Measurements from ENCODE around the gene SUMF1. TPM values are rescaled to one million over a fixed set of nuclear protein-coding genes. Genes with fewer than 3 reads are reported as not detected.
A peak's percentile ranks its signal among the peaks of the same experiment; 100 is the strongest.

SUMF1 gene
- total RNA-seq, 1 donor from 2014 or later: 28.2 TPM

DNA sequence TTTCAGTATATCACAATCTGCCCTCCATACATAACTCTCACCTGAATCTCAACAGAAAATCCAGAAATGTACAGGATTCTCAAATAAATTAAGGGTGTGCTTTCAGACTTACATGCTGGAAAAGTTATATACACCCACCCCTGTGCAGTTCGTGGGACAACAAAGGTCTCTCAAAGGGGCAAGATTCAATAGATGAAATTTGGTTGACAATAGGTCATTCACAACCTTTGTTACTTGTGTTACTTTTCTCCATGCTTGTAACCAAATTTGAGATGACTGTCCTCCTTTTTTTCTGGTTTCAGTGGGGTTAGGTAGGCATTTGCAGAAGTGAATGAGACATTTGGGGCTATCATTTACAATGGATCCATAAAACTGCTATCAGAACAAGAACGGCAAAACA lies 91.2 kb downstream of the SUMF1 start:
- Histone ChIP-seq H3K9ac (ENCODE audit: low read depth in 1 of 3, low read length in 3 of 3) (no peak overlapping the region), H3K9me3 (ENCODE audit: control insufficient read depth in 3 of 3, low read length in 3 of 3) (peaks cover 0 to 2% (median 0%) of the 10 kb centered on the region in 3 donors), H3K4me3 (ENCODE audit: low read length in 3 of 3) (no peak overlapping the region)

DNA sequence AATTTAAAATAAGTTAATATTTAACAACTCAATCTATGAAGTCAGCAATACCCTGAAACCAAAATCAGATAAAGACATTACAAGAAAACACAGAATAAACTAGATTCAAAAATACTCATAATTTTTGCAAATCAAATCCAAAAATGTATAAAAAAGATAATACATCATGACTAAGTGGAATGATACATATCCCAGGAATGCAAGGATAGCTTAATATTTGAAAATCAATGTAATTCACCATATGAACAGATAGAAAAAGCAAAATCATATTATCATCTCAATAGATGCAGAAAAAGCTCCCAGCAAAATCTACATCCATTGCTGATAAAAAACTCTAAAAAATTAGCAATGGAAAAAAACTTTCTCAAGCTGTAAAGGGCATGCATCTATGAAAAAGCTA lies 93.4 kb downstream of the SUMF1 start:
- Histone ChIP-seq H3K27me3 (ENCODE audit: control insufficient read depth in 3 of 3, insufficient read depth in 3 of 3, low read length in 3 of 3) (no peaks in the 10 kb centered on the region), H3K4me3 (ENCODE audit: low read length in 3 of 3) (no peak overlapping the region), H3K9me3 (ENCODE audit: control insufficient read depth in 3 of 3, low read length in 3 of 3) (peaks cover 0 to 2% (median 0%) of the 10 kb centered on the region in 3 donors), H3K27ac (ENCODE audit: low read depth, low read length) (no peak overlapping the region), H3K36me3 (ENCODE audit: control insufficient read depth in 3 of 3, insufficient read depth in 3 of 3, low read length in 3 of 3) (peaks cover 0 to 4% (median 3%) of the 10 kb centered on the region in 3 donors), H3K4me1 (ENCODE audit: control insufficient read depth in 3 of 3, insufficient read depth in 3 of 3, low read length in 3 of 3) (no peaks in the 10 kb centered on the region), H3K9ac (ENCODE audit: low read depth in 1 of 3, low read length in 3 of 3) (no peak overlapping the region)

More for the DNA sequence above, 91.2 kb downstream of the SUMF1 start:
- Histone ChIP-seq H3K4me1 (ENCODE audit: control insufficient read depth in 3 of 3, insufficient read depth in 3 of 3, low read length in 3 of 3) (no peaks in the 10 kb centered on the region), H3K27ac (ENCODE audit: low read depth, low read length) (no peak overlapping the region), H3K27me3 (ENCODE audit: control insufficient read depth in 3 of 3, insufficient read depth in 3 of 3, low read length in 3 of 3) (no peaks in the 10 kb centered on the region), H3K36me3 (ENCODE audit: control insufficient read depth in 3 of 3, insufficient read depth in 3 of 3, low read length in 3 of 3) (peaks cover 0 to 4% (median 3%) of the 10 kb centered on the region in 3 donors)

- peaks cover 3 to 7% (median 4%) of the 10 kb centered on the region in 3 donors for H3K36me3 ChIP-seq (ENCODE audit: control insufficient read depth in 3 of 3, insufficient read depth in 3 of 3, low read length in 3 of 3)
- H3K9ac ChIP-seq (ENCODE audit: low read depth in 1 of 3, low read length in 3 of 3): no peak overlapping the region
- no peaks in the 10 kb centered on the region for H3K27me3 ChIP-seq (ENCODE audit: control insufficient read depth in 3 of 3, insufficient read depth in 3 of 3, low read length in 3 of 3)
- H3K4me1 ChIP-seq (ENCODE audit: control insufficient read depth in 3 of 3, insufficient read depth in 3 of 3, low read length in 3 of 3): no peaks in the 10 kb centered on the region
- no peak overlapping the region for H3K27ac ChIP-seq (ENCODE audit: low read depth, low read length)
- no peak overlapping the region for H3K4me3 ChIP-seq (ENCODE audit: low read length in 3 of 3)
- no peaks in the 10 kb centered on the region for H3K9me3 ChIP-seq (ENCODE audit: control insufficient read depth in 3 of 3, low read length in 3 of 3)
Measured at GRCh38 chr3:4362523-4362922, 104.5 kb downstream of the SUMF1 start.

GRCh38 chr3:4360817-4361216 lies 106.3 kb downstream of the SUMF1 start:
- H3K9ac ChIP-seq (ENCODE audit: low read depth in 1 of 3, low read length in 3 of 3): no peak overlapping the region
- H3K27ac ChIP-seq (ENCODE audit: low read depth, low read length): no peak overlapping the region

GRCh38 chr3:4359805-4360502 lies 107.1 kb downstream of the SUMF1 start:
- H3K9ac ChIP-seq (ENCODE audit: low read depth in 1 of 3, low read length in 3 of 3): no peak overlapping the region

More at GRCh38 chr3:4360817-4361216, 106.3 kb downstream of the SUMF1 start:
- no peak overlapping the region for H3K4me3 ChIP-seq (ENCODE audit: low read length in 3 of 3)
- H3K4me1 ChIP-seq (ENCODE audit: control insufficient read depth in 3 of 3, insufficient read depth in 3 of 3, low read length in 3 of 3): no peaks in the 10 kb centered on the region
- H3K36me3 ChIP-seq (ENCODE audit: control insufficient read depth in 3 of 3, insufficient read depth in 3 of 3, low read length in 3 of 3): peaks cover 3 to 7% (median 4%) of the 10 kb centered on the region in 3 donors
- no peaks in the 10 kb centered on the region for H3K9me3 ChIP-seq (ENCODE audit: control insufficient read depth in 3 of 3, low read length in 3 of 3)
- H3K27me3 ChIP-seq (ENCODE audit: control insufficient read depth in 3 of 3, insufficient read depth in 3 of 3, low read length in 3 of 3): no peaks in the 10 kb centered on the region

GRCh38 chr3:4358273-4358672 lies 108.8 kb downstream of the SUMF1 start:
- no peak overlapping the region for H3K4me3 ChIP-seq (ENCODE audit: low read length in 3 of 3)
- no peak overlapping the region for H3K27ac ChIP-seq (ENCODE audit: low read depth, low read length)
- no peaks in the 10 kb centered on the region for H3K27me3 ChIP-seq (ENCODE audit: control insufficient read depth in 3 of 3, insufficient read depth in 3 of 3, low read length in 3 of 3)
- no peaks in the 10 kb centered on the region for H3K9me3 ChIP-seq (ENCODE audit: control insufficient read depth in 3 of 3, low read length in 3 of 3)
- H3K9ac ChIP-seq (ENCODE audit: low read depth in 1 of 3, low read length in 3 of 3): no peak overlapping the region
- H3K4me1 ChIP-seq (ENCODE audit: control insufficient read depth in 3 of 3, insufficient read depth in 3 of 3, low read length in 3 of 3): no peaks in the 10 kb centered on the region
- H3K36me3 ChIP-seq (ENCODE audit: control insufficient read depth in 3 of 3, insufficient read depth in 3 of 3, low read length in 3 of 3): peaks cover 3 to 7% (median 4%) of the 10 kb centered on the region in 3 donors

More at GRCh38 chr3:4359805-4360502, 107.1 kb downstream of the SUMF1 start:
- no peaks in the 10 kb centered on the region for H3K9me3 ChIP-seq (ENCODE audit: control insufficient read depth in 3 of 3, low read length in 3 of 3)
- no peak overlapping the region for H3K27ac ChIP-seq (ENCODE audit: low read depth, low read length)
- H3K36me3 ChIP-seq (ENCODE audit: control insufficient read depth in 3 of 3, insufficient read depth in 3 of 3, low read length in 3 of 3): peaks cover 3 to 7% (median 4%) of the 10 kb centered on the region in 3 donors
- no peaks in the 10 kb centered on the region for H3K27me3 ChIP-seq (ENCODE audit: control insufficient read depth in 3 of 3, insufficient read depth in 3 of 3, low read length in 3 of 3)
- H3K4me3 ChIP-seq (ENCODE audit: low read length in 3 of 3): no peak overlapping the region
- no peaks in the 10 kb centered on the region for H3K4me1 ChIP-seq (ENCODE audit: control insufficient read depth in 3 of 3, insufficient read depth in 3 of 3, low read length in 3 of 3)

- H3K27ac ChIP-seq (ENCODE audit: low read depth, low read length): no peak overlapping the region
Measured at GRCh38 chr3:4356546-4357410, 110.3 kb downstream of the SUMF1 start.

GRCh38 chr3:4356220-4356540 lies 110.9 kb downstream of the SUMF1 start:
- H3K27me3 ChIP-seq (ENCODE audit: control insufficient read depth in 3 of 3, insufficient read depth in 3 of 3, low read length in 3 of 3): no peaks in the 10 kb centered on the region

More at GRCh38 chr3:4356546-4357410, 110.3 kb downstream of the SUMF1 start:
- H3K27me3 ChIP-seq (ENCODE audit: control insufficient read depth in 3 of 3, insufficient read depth in 3 of 3, low read length in 3 of 3): no peaks in the 10 kb centered on the region
- no peaks in the 10 kb centered on the region for H3K4me1 ChIP-seq (ENCODE audit: control insufficient read depth in 3 of 3, insufficient read depth in 3 of 3, low read length in 3 of 3)
- no peak overlapping the region for H3K9ac ChIP-seq (ENCODE audit: low read depth in 1 of 3, low read length in 3 of 3)
- H3K9me3 ChIP-seq (ENCODE audit: control insufficient read depth in 3 of 3, low read length in 3 of 3): no peaks in the 10 kb centered on the region
- H3K36me3 ChIP-seq (ENCODE audit: control insufficient read depth in 3 of 3, insufficient read depth in 3 of 3, low read length in 3 of 3): peaks cover 2 to 3% (median 2%) of the 10 kb centered on the region in 3 donors
- H3K4me3 ChIP-seq (ENCODE audit: low read length in 3 of 3): no peak overlapping the region

DNA sequence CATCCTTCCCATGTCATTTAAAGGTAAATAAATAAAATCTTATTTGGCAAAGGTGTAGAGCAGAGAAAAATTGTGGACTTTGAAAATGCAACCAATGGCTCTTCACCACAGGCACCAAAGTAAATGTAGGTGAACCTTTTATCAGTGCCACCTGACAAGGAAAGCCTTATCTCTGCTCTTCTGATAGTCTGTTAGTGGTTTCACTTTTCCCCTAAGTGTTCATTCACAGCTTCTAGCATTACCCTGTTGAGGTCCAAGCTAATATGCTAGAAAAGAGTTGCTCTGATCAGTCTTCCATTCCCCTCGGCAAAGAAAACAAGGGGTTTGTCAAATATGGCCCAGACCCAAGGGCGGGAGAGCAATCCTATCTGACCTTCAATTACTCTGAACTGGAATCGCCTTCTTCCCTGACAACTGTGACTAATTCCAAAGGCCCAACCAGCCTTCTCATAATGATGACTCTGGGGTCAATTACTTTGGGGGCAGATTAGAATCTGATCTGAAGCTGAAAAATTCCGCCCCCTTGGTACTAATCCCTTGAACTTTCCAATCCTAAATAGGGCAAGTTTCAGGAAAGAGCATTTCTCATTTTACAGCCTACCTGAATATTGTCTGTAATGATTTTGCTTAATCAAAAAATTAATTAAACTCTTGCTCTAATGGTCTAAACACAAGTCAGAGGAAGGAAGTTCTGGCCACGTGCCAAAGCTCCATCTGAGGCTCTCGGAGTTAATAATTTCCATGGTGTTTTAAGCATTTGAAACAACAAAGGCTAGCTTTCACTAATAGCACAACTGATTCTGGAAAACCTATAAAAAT lies 111.5 kb downstream of the SUMF1 start:
- H3K9me3 ChIP-seq (ENCODE audit: control insufficient read depth in 3 of 3, low read length in 3 of 3): no peaks in the 10 kb centered on the region

More at GRCh38 chr3:4356220-4356540, 110.9 kb downstream of the SUMF1 start:
- Histone ChIP-seq H3K9ac (ENCODE audit: low read depth in 1 of 3, low read length in 3 of 3) (no peak overlapping the region), H3K4me1 (ENCODE audit: control insufficient read depth in 3 of 3, insufficient read depth in 3 of 3, low read length in 3 of 3) (peaks cover 0 to 2% (median 0%) of the 10 kb centered on the region in 3 donors), H3K4me3 (ENCODE audit: low read length in 3 of 3) (no peak overlapping the region), H3K9me3 (ENCODE audit: control insufficient read depth in 3 of 3, low read length in 3 of 3) (no peaks in the 10 kb centered on the region), H3K27ac (ENCODE audit: low read depth, low read length) (no peak overlapping the region), H3K36me3 (ENCODE audit: control insufficient read depth in 3 of 3, insufficient read depth in 3 of 3, low read length in 3 of 3) (no peaks in the 10 kb centered on the region)

More for the DNA sequence above, 111.5 kb downstream of the SUMF1 start:
- Histone ChIP-seq H3K4me3 (ENCODE audit: low read length in 3 of 3) (no peak overlapping the region), H3K36me3 (ENCODE audit: control insufficient read depth in 3 of 3, insufficient read depth in 3 of 3, low read length in 3 of 3) (no peaks in the 10 kb centered on the region), H3K27ac (ENCODE audit: low read depth, low read length) (peak overlapping the region; percentile 21), H3K27me3 (ENCODE audit: control insufficient read depth in 3 of 3, insufficient read depth in 3 of 3, low read length in 3 of 3) (no peaks in the 10 kb centered on the region), H3K4me1 (ENCODE audit: control insufficient read depth in 3 of 3, insufficient read depth in 3 of 3, low read length in 3 of 3) (peaks cover 0 to 2% (median 0%) of the 10 kb centered on the region in 3 donors), H3K9ac (ENCODE audit: low read depth in 1 of 3, low read length in 3 of 3) (no peak overlapping the region)
